Inferior parietal cortex (tissue), 1 donor: ENCODE measurements around the gene CAMK2D.
A peak's percentile ranks its signal among the peaks of the same experiment; 100 is the strongest.

ENCODE experiments used
- DNase-seq: peaks from one replicate; pipeline ENCODE4 v3.0.0-alpha.2; 2016; ENCODE audit errors: extremely low spot score

Gene CAMK2D

GRCh38 chr4:113472864-113473263 lies 288.7 kb downstream of the CAMK2D start:
- no peak for DNase-seq

- DNase-seq, result no peak
Measured at GRCh38 chr4:113471146-113471860, 290.2 kb downstream of the CAMK2D start.

GRCh38 chr4:113469926-113470325 lies 291.6 kb downstream of the CAMK2D start:
- no peak for DNase-seq

- no peak for DNase-seq
Measured at GRCh38 chr4:113469023-113469390, 292.5 kb downstream of the CAMK2D start.

- DNase-seq, result peak; percentile 59
Measured at GRCh38 chr4:113468165-113469022, 293.1 kb downstream of the CAMK2D start.

- DNase-seq, result no peak
Measured at GRCh38 chr4:113467581-113467980, 294.0 kb downstream of the CAMK2D start.

GRCh38 chr4:113462286-113462685 lies 299.3 kb downstream of the CAMK2D start:
- DNase-seq, result no peak

GRCh38 chr4:113461281-113461680 lies 300.3 kb downstream of the CAMK2D start:
- DNase-seq, result no peak

- DNase-seq, result no peak
Measured at GRCh38 chr4:113457886-113458285, 303.7 kb downstream of the CAMK2D start.

- DNase-seq, result no peak
Measured at GRCh38 chr4:113457121-113457520, 304.4 kb downstream of the CAMK2D start.

- DNase-seq, result no peak
Measured at GRCh38 chr4:113455061-113455460, 306.5 kb downstream of the CAMK2D start.

- DNase-seq, result no peak
Measured at GRCh38 chr4:113452868-113453620, 308.5 kb downstream of the CAMK2D start.

- no peak for DNase-seq
Measured at GRCh38 chr4:113452152-113452551, 309.4 kb downstream of the CAMK2D start.

GRCh38 chr4:113450295-113451080 lies 311.1 kb downstream of the CAMK2D start:
- DNase-seq, result no peak

GRCh38 chr4:113449410-113449974 lies 312.0 kb downstream of the CAMK2D start:
- DNase-seq, result no peak

- DNase-seq, result no peak
Measured at GRCh38 chr4:113447769-113448168, 313.8 kb downstream of the CAMK2D start.

- no peak for DNase-seq
Measured at GRCh38 chr4:113447061-113447460, 314.5 kb downstream of the CAMK2D start.

- no peak for DNase-seq
Measured at GRCh38 chr4:113446019-113446418, 315.5 kb downstream of the CAMK2D start.

GRCh38 chr4:113445286-113445685 lies 316.3 kb downstream of the CAMK2D start:
- DNase-seq, result no peak

GRCh38 chr4:113444386-113444785 lies 317.2 kb downstream of the CAMK2D start:
- DNase-seq, result no peak

- no peak for DNase-seq
Measured at GRCh38 chr4:113442826-113443225, 318.7 kb downstream of the CAMK2D start.
